Measurements from ENCODE around the gene LARGE2. TPM values are rescaled to one million over a fixed set of nuclear protein-coding genes. Genes with fewer than 3 reads are reported as not detected.

The LARGE2 gene
- total RNA-seq, 5 donors from 2014 or later (not counting 1 experiment from before 2014, with no cell fraction given) = 2.5 to 9.6 (median 5.1) TPM

DNA sequence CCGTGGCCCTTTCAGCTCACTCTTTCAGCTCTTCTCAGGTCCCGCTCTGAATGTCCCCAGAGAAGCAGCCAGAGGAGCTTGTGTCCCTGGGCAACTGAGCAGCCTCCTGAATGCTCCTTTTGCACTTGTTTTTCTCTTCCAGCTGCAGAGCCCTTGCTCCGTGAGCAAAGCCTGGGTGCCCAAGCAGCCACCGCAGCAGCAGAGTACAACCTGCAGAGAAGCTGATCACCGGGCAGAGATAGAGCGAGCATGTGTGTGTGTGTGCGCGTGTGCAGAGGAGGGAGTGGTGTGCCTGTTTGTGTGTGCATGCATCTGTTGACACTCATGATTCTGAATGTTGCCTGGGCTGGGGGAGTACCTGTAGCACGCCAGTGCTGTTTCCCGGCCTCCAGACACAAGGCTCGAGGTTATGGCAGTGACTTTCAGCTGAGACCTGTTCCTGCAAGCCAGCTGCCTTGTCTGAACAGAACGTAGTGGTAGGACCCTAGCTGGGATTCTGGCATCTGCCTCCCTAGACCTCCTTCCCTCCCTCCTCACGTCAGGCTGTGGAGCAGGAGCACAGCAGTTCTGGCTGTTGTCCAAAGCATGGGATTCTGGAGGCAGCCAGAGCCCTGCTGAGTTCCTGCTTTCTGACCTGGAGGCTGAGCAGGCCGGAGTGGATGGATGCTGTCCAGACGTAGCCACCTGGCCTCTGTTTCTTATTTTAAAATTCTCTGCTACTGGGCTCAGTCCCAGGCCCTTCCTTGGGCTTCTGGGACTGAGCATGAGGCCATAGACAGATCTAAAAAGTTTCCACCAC, 41.5 kb upstream of the LARGE2 start:
- Histone ChIP-seq H3K27ac (ENCODE audit: low read length) (no peak overlapping the region), H3K36me3 (ENCODE audit: control insufficient read depth in 2 of 2, extremely low read depth in 1 of 2, insufficient read depth in 1 of 2, low read length in 1 of 2) (peaks cover 10 to 45% of the 10 kb centered on the region in 2 donors), H3K4me3 (ENCODE audit: control insufficient read depth in 1 of 2, extremely low read depth in 1 of 2, low read length in 1 of 2) (no peak overlapping the region), H3K4me1 (ENCODE audit: control insufficient read depth in 1 of 2, extremely low read depth in 1 of 2, insufficient read depth in 2 of 2, low read length in 2 of 2) (peaks cover 0 to 11% of the 10 kb centered on the region in 2 experiments), H3K27me3 (replicated peaks in 1 of 2; ENCODE audit: control insufficient read depth in 2 of 2, extremely low read depth in 1 of 2, insufficient read depth in 2 of 2, low read length in 1 of 2) (peaks cover 0 to 16% of the 10 kb centered on the region in 2 experiments), H3K9me3 (no peaks in the 10 kb centered on the region)
- Mint-ChIP-seq H3K27me3 (peaks cover 0 to 2% of the 10 kb centered on the region in 2 donors), H3K27ac (no peak overlapping the region), H3K36me3 (peaks cover 53% of the 10 kb centered on the region), H3K4me3 (no peak overlapping the region), H3K9me3 (peaks cover 0 to 3% (median 0%) of the 10 kb centered on the region in 3 donors), H3K4me1 (peaks cover 10 to 16% (median 10%) of the 10 kb centered on the region in 3 donors)
- ChIA-PET CTCF (no interaction called here), POLR2A (interaction anchor here in 1 of 2 donors (0.5 kb wide), 1 partner anchor 33 kb away, joined by 5 read pairs; no protein-coding TSS in a partner anchor)
- no peak for ATAC-seq (replicated peaks in 1 of 4)
- no peak for DNase-seq
- 91% methylated on average over 15 of the region's 15 CpGs for WGBS (ENCODE audit: insufficient coverage)

DNA sequence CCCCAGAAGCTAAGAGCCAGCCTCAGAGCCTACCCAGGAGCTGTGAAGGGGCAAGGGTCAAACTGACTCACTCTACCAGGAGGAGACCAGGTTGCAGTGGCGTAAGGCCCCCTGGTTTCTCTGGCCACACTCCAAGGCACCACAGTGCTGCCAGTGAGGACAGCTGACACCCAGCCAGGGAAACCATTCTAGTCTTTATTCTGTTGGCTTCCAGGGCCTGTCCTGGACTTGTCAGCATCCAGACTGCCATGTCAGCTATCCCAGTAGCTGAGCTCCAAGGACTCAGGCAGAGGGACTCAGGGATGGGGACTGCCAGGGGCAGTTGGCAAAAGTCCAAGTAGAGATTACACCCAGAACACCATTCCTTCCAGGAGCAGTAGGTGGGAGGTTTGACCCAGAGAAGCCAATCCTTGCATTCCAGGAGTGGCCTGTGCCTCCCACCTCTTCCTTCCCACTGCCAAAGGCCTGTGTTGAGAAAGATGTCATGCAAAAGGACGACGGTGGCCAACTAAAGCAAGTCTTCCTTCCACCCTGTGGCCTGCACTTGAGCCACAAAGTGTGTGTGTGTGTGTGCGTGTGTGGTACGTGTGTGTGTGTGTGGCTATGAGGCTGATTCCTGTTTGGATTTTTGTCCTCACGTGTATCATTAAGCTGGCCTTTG, 40.6 kb upstream of the LARGE2 start:
- peaks cover 0 to 22% of the 10 kb centered on the region in 2 experiments for H3K27me3 ChIP-seq (replicated peaks in 1 of 2; ENCODE audit: control insufficient read depth in 2 of 2, extremely low read depth in 1 of 2, insufficient read depth in 2 of 2, low read length in 1 of 2)
- Mint-ChIP-seq H3K9me3 (peaks cover 0 to 3% (median 0%) of the 10 kb centered on the region in 3 donors), H3K27ac (no peak overlapping the region), H3K36me3 (peaks cover 44% of the 10 kb centered on the region), H3K4me3 (no peak overlapping the region), H3K4me1 (peaks cover 10 to 16% (median 10%) of the 10 kb centered on the region in 3 donors), H3K27me3 (peaks cover 0 to 2% of the 10 kb centered on the region in 2 donors)
- no peaks in the 10 kb centered on the region for H3K9me3 ChIP-seq
- H3K4me3 ChIP-seq (ENCODE audit: control insufficient read depth in 1 of 2, extremely low read depth in 1 of 2, low read length in 1 of 2) = no peak overlapping the region
- 100% methylated on average over 1 of the region's 6 CpGs for WGBS (ENCODE audit: insufficient coverage)
- ATAC-seq (replicated peaks in 1 of 4) (no peak), DNase-seq (no peak)
- H3K27ac ChIP-seq (ENCODE audit: low read length) = no peak overlapping the region
- peaks cover 10 to 36% of the 10 kb centered on the region in 2 donors for H3K36me3 ChIP-seq (ENCODE audit: control insufficient read depth in 2 of 2, extremely low read depth in 1 of 2, insufficient read depth in 1 of 2, low read length in 1 of 2)
- peaks cover 0 to 15% of the 10 kb centered on the region in 2 experiments for H3K4me1 ChIP-seq (ENCODE audit: control insufficient read depth in 1 of 2, extremely low read depth in 1 of 2, insufficient read depth in 2 of 2, low read length in 2 of 2)
- CTCF ChIA-PET = no interaction called here
- POLR2A ChIA-PET = no interaction called here

DNA sequence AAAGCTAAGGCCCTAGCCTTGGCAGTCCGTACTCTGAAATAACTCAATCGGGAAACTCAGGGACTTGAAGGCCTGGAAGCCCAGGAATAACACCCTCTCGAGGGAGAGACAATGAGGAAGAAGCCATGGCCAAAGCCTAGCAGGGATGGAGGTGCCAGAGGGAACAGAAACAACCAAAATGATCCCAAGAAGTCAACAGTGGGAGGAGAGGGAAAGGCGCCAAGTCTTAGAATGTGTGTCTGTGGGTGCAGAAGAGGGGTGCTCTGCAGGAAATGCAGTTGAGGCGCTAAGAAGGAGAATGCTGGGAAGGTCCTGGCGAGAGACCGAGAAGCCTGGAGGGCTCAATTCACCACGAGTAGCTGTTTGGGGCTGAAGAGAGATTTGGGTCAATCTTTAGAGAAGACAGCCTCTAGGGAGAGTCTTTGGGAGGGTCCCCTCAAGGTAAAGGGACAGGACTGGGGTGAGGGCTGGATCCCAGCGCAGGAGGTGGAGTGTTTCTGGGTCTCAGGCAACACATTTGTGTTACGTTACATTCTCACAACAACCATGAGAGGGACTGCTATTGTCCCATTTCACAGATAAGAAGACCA, 37.8 kb upstream of the LARGE2 start:
- Histone ChIP-seq H3K27me3 (replicated peaks in 1 of 2; ENCODE audit: control insufficient read depth in 2 of 2, extremely low read depth in 1 of 2, insufficient read depth in 2 of 2, low read length in 1 of 2) (peaks cover 0 to 22% of the 10 kb centered on the region in 2 experiments), H3K27ac (ENCODE audit: low read length) (no peak overlapping the region), H3K4me1 (ENCODE audit: control insufficient read depth in 1 of 2, extremely low read depth in 1 of 2, insufficient read depth in 2 of 2, low read length in 2 of 2) (peaks cover 0 to 15% of the 10 kb centered on the region in 2 experiments), H3K9me3 (no peaks in the 10 kb centered on the region), H3K4me3 (ENCODE audit: control insufficient read depth in 1 of 2, extremely low read depth in 1 of 2, low read length in 1 of 2) (peak overlapping the region in 1 of 2 donors; percentile 55), H3K36me3 (ENCODE audit: control insufficient read depth in 2 of 2, extremely low read depth in 1 of 2, insufficient read depth in 1 of 2, low read length in 1 of 2) (peaks cover 6 to 17% of the 10 kb centered on the region in 2 donors)
- peaks cover 0 to 3% (median 0%) of the 10 kb centered on the region in 3 donors for H3K9me3 Mint-ChIP-seq
- 95% methylated on average over 9 of the region's 10 CpGs for WGBS (ENCODE audit: insufficient coverage)
- DNase-seq = no peak
- peak overlapping the region; percentile 65 to 75 (median 69) for H3K4me3 Mint-ChIP-seq
- ATAC-seq (replicated peaks in 1 of 4) = no peak
- CTCF ChIA-PET = no interaction called here
- peaks cover 10 to 16% (median 10%) of the 10 kb centered on the region in 3 donors for H3K4me1 Mint-ChIP-seq
- POLR2A ChIA-PET = no interaction called here
- H3K36me3 Mint-ChIP-seq = peaks cover 23% of the 10 kb centered on the region
- H3K27me3 Mint-ChIP-seq = peaks cover 0 to 2% of the 10 kb centered on the region in 2 donors
- no peak overlapping the region for H3K27ac Mint-ChIP-seq

DNA sequence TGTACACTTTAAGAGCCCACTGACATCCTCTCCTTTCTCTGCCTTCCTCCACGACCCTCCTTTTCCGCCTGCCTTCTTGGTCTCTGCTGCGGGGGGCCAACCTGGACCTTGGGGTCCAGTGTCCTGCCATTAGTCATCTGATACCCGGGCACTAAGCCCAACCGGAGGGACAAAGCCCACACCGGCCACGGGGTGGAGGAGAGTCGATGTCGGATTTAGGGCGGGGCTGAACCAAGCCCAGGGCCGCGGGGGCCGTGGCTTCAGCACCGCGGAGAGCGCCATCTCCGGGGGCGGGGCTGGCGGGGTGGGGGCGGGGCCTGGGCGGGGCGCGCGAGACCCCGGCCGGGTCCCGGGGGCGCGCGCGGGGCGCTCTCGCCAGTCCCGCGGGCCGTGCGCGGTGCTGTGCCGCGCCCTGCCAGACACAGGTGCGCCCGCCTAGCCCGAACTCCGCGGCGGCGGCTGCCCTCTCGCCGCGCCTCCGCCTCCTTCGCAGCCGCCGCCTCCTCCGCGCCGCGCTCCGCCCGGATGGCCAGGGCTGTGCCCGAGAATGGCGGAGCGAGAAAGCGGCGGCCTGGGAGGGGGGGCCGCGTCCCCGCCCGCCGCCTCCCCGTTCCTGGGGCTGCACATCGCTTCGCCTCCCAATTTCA, 37.1 kb upstream of the LARGE2 start, which contains the start of gene MAPK8IP1:
TSS of gene MAPK8IP1 (plus strand) at position 378 of the 647 bp plus-strand sequence. CDS start at position 548, 170 bp downstream.
- Histone ChIP-seq H3K27me3 (replicated peaks in 1 of 2; ENCODE audit: control insufficient read depth in 2 of 2, extremely low read depth in 1 of 2, insufficient read depth in 2 of 2, low read length in 1 of 2) (peaks cover 0 to 22% of the 10 kb centered on the region in 2 experiments), H3K9me3 (no peaks in the 10 kb centered on the region), H3K36me3 (ENCODE audit: control insufficient read depth in 2 of 2, extremely low read depth in 1 of 2, insufficient read depth in 1 of 2, low read length in 1 of 2) (peaks cover 6 to 13% of the 10 kb centered on the region in 2 donors), H3K4me3 (ENCODE audit: control insufficient read depth in 1 of 2, extremely low read depth in 1 of 2, low read length in 1 of 2) (peak within 1 kb of the TSS; percentile 26 to 55), H3K4me1 (ENCODE audit: control insufficient read depth in 1 of 2, extremely low read depth in 1 of 2, insufficient read depth in 2 of 2, low read length in 2 of 2) (peaks cover 0 to 15% of the 10 kb centered on the region in 2 experiments), H3K27ac (ENCODE audit: low read length) (no peak within 1 kb of the TSS)
- H3K9me3 Mint-ChIP-seq = peaks cover 0 to 3% (median 0%) of the 10 kb centered on the region in 3 donors
- WGBS (ENCODE audit: insufficient coverage) = 3% methylated on average over 67 of the region's 73 CpGs
- peak within 1 kb of the TSS; percentile 65 to 75 (median 69) for H3K4me3 Mint-ChIP-seq
- peaks cover 16% of the 10 kb centered on the region for H3K36me3 Mint-ChIP-seq
- CTCF ChIA-PET = no interaction called here
- no peak within 1 kb of the TSS for H3K27ac Mint-ChIP-seq
- POLR2A ChIA-PET = no interaction called here
- ATAC-seq (replicated peaks in 1 of 4) (peak; percentile 73 to 88 (median 84)), DNase-seq (peak in 33 of 35 experiments; percentile 10 to 72 (median 37))
- peaks cover 10 to 16% (median 10%) of the 10 kb centered on the region in 3 donors for H3K4me1 Mint-ChIP-seq
- H3K27me3 Mint-ChIP-seq = peaks cover 0 to 2% of the 10 kb centered on the region in 2 donors

DNA sequence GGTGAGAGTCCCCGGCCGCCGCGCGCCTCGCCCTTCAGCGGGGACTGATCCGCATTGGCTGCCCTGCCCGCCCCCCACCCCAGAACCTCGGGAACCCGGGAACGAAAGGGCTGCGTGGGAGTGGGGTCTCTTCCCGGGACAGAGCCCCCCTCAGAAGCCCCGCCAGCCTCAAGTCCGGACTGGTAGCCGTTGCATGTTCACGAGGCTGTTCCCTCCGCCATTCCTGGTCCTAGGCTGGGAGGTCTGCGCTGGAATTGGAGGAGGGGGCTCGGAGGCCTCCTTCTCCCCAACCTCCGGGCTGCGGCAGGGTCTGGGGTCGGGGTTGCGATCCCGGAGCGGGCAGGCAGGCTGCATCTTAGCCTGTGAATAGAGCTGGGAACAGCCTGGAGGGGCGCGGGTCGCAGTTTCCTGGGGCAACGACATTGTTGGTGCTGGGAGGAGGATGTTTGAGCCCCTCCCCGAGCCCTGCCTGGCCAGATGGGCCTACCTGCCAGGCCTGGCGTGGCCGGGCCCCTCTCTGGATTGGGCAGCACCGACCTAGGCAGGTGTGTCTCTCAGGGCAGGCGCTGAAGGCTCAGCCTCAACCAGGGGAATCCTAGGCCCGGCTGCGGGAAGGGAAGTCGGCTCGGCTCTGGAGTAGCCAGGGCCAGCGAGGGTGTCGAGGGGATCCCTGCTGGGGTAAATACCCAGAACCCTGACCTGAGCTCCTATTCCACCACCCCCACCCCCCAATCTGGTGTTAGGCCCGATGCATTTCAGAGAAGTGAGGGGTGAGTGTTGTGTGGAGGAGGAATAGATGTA, 36.3 kb upstream of the LARGE2 start:
- peaks cover under 1 to 2% of the 10 kb centered on the region in 2 donors for H3K27me3 Mint-ChIP-seq
- DNase-seq (no peak), ATAC-seq (replicated peaks in 1 of 4) (no peak)
- no peak overlapping the region for H3K27ac ChIP-seq (ENCODE audit: low read length)
- H3K4me1 ChIP-seq (ENCODE audit: control insufficient read depth in 1 of 2, extremely low read depth in 1 of 2, insufficient read depth in 2 of 2, low read length in 2 of 2) = peaks cover 0 to 15% of the 10 kb centered on the region in 2 experiments
- no peak overlapping the region for H3K27ac Mint-ChIP-seq
- peak overlapping the region; percentile 26 to 49 for H3K4me3 ChIP-seq (ENCODE audit: control insufficient read depth in 1 of 2, extremely low read depth in 1 of 2, low read length in 1 of 2)
- ChIA-PET CTCF (no interaction called here), POLR2A (interaction anchor here in 1 of 2 donors (0.6 kb wide), 1 partner anchor 236 kb away, joined by 3 read pairs; no protein-coding TSS in a partner anchor)
- H3K36me3 Mint-ChIP-seq = peaks cover 10% of the 10 kb centered on the region
- H3K36me3 ChIP-seq (ENCODE audit: control insufficient read depth in 2 of 2, extremely low read depth in 1 of 2, insufficient read depth in 1 of 2, low read length in 1 of 2) = peaks cover 6 to 7% of the 10 kb centered on the region in 2 donors
- peaks cover 10 to 16% (median 10%) of the 10 kb centered on the region in 3 donors for H3K4me1 Mint-ChIP-seq
- H3K9me3 Mint-ChIP-seq = peaks cover 0 to 3% (median 0%) of the 10 kb centered on the region in 3 donors
- H3K4me3 Mint-ChIP-seq = peak overlapping the region in 2 of 3 donors; percentile 28 to 37
- WGBS (ENCODE audit: insufficient coverage) = 27% methylated on average over 26 of the region's 43 CpGs
- peaks cover 0 to 26% of the 10 kb centered on the region in 2 experiments for H3K27me3 ChIP-seq (replicated peaks in 1 of 2; ENCODE audit: control insufficient read depth in 2 of 2, extremely low read depth in 1 of 2, insufficient read depth in 2 of 2, low read length in 1 of 2)
- H3K9me3 ChIP-seq = no peaks in the 10 kb centered on the region
